PFSK-1 (cell line): ENCODE results near the gene CCDC93.

Experiments used
- POLR2AphosphoS5 ChIP-seq: IDR thresholded peaks from 2 replicates; pipeline ENCODE4 v1.6.1; 2012; ENCODE audit warnings: low read depth, mild to moderate bottlenecking, control low read depth, low read length, moderate library complexity
- REST ChIP-seq, 2 experiments: IDR thresholded peaks; 2 replicates each; pipeline versions ENCODE4 v1.6.1 to v1.8.0; 2011 to 2012; ENCODE audit warnings: low read depth in 2 of 2, low read length in 2 of 2, control low read depth in 1 of 2, inconsistent platforms in 1 of 2, mild to moderate bottlenecking in 1 of 2, moderate library complexity in 1 of 2; ENCODE audit not compliant: insufficient read depth in 1 of 2

- TF ChIP-seq REST (IDR thresholded peaks at IDR 0.05; ENCODE audit: insufficient read depth in 1 of 2, low read depth in 2 of 2, low read length in 2 of 2) (no peak), POLR2AphosphoS5 (no peak)
Measured at GRCh38 chr2:118010473-118010872, 3.4 kb downstream of the CCDC93 start.
